Effector memory CD4-positive, alpha-beta T cell (primary cell): ENCODE results near the gene TIMM44.
"Not testable (repeated sequence)": the region's sequence is repeated elsewhere in the genome, so short reads cannot be mapped to it uniquely, and the experiment has no call there.

ENCODE experiments used
- DNase-seq, 3 donors: peaks; one replicate each; pipeline ENCODE4 v3.0.0-alpha.2; 2020
- H3K27ac ChIP-seq: 2 replicates; pipeline ENCODE4 v1.7.0; 2013; ENCODE audit warnings: mild to moderate bottlenecking, low read length, moderate library complexity; ENCODE audit not compliant: insufficient read depth, poor library complexity, severe bottlenecking
- H3K27me3 ChIP-seq: replicated peaks from 2 replicates; pipeline ENCODE4 v1.7.0; 2013; ENCODE audit warnings: mild to moderate bottlenecking, low read length; ENCODE audit not compliant: insufficient read depth, control insufficient read depth, poor library complexity, severe bottlenecking
- H3K36me3 ChIP-seq: 2 replicates; pipeline ENCODE4 v1.7.0; 2013; ENCODE audit warnings: mild to moderate bottlenecking, low read length, moderate library complexity; ENCODE audit not compliant: control insufficient read depth, insufficient read depth
- H3K4me1 ChIP-seq: 2 replicates; pipeline ENCODE4 v1.7.0; 2013; ENCODE audit warnings: low read length, mild to moderate bottlenecking; ENCODE audit not compliant: control insufficient read depth, insufficient read depth, poor library complexity, severe bottlenecking
- H3K4me3 ChIP-seq: 2 replicates; pipeline ENCODE4 v1.7.0; 2013; ENCODE audit warnings: low read length, low read depth, mild to moderate bottlenecking; ENCODE audit not compliant: insufficient read depth, poor library complexity, severe bottlenecking
- H3K9me3 ChIP-seq: 2 replicates; pipeline ENCODE4 v1.7.0; 2013; ENCODE audit warnings: mild to moderate bottlenecking, low read length, moderate library complexity; ENCODE audit not compliant: control insufficient read depth

Gene TIMM44

DNA sequence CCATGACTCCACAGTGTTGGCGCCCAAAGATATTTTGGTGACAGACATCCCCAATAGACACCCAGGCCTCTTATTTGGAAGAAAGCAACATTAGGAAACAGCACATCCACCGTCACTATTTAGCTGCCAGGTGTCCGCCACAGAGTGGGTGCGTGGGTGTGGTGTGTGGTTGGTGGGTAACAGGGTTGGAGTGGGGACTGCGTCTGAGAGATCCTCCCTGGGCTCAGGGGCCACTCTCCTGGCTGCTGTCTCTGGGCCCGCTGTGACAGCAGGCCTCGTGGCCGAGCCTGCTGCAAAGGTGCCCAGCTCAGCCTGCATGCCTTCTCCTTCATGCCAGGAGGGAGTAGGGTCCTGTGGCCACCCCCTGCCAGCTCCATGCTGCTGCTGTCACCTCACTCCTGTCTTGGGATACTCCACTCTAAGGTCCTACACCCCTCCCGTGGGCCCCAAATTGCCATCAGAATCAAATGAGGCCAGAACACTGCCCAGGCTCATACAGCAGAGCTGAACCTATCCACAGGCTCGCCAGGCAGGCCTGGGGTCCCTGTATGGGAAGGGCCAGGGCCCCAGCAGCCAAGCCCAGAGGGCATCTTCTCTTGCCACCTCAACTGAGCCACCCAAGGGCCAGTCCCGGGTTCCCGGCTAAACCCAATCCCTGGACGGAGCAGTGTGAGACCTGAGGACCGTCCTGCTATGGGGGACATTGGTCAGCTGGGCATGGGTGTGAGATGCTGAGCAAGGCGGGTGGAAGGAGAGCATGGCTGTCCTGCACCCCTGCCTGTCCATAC, 24.7 kb upstream of the TIMM44 start:
- H3K27me3 ChIP-seq = no peaks in the 10 kb centered on the region
- no peak overlapping the region for H3K27ac ChIP-seq
- DNase-seq = no peak
- peaks cover 63% of the 10 kb centered on the region for H3K36me3 ChIP-seq
- H3K4me1 ChIP-seq = no peaks in the 10 kb centered on the region
- no peak overlapping the region for H3K4me3 ChIP-seq
- no peaks in the 10 kb centered on the region for H3K9me3 ChIP-seq

DNA sequence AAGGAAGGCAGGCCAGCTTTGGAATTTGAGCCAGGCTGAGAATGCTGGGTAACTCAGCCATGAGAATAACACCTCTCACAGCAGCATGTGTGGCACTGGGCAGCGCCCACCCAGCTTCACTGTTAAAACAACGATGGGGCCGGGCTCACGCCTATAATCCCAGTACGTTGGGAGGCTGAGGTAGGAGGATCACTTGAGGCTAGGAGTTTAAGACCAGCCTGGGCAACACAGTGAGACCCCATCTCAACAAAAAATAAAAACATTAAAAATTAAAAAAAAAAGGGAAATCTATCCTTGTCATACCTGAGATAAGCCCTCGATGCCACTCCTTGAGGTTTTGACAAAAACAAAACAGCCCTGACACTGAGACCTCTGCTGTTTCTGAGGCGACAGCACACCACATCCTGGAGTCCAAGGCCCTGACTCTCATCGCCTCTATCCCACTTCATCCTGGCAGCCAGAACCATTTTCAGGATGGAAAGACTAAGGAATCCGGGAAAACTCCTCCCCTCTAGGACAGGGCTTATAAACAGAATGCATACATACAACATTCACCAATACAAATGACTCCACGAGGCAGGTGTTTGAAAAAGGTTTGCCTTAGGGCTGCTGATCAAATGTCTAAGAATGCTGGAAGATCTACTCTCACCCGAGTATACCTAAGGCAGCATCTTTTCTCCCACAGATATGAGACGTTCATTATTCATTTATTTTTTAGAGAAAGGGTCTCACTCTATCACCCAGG, 22.6 kb upstream of the TIMM44 start:
- no peaks in the 10 kb centered on the region for H3K9me3 ChIP-seq
- H3K4me1 ChIP-seq = no peaks in the 10 kb centered on the region
- DNase-seq = no peak
- no peak overlapping the region for H3K4me3 ChIP-seq
- H3K27me3 ChIP-seq = no peaks in the 10 kb centered on the region
- peaks cover 64% of the 10 kb centered on the region for H3K36me3 ChIP-seq
- no peak overlapping the region for H3K27ac ChIP-seq

DNA sequence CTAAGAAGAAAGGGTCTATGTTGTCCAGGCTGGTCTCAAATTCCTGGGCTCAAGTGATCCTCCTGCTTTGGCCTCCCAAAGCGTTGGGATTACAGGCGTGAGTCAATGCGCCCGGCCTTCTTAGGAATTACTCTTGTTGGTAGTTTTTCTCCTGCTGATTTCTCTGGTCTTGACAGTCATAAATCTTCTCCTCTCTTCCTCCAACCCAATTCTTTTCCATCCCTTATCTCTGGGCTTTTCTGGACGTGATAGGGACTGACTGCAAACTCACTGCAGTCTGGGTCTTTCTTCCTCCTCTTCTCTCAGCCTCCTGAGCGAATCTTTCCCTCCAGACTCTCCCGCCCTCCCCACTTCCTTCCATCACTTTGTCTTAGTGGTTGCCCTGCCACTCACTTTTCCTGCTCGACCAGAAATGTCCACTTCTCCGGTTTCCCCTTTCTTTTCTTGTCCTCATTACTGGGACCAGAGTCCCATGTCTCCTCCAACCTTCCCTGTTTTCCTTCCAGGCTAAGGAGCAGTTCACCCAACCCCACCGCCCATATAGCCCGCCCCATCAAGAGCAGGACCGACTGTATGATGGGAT, 21.9 kb upstream of the TIMM44 start:
- H3K27me3 ChIP-seq = no peaks in the 10 kb centered on the region
- H3K4me3 ChIP-seq = no peak overlapping the region
- H3K36me3 ChIP-seq = peaks cover 66% of the 10 kb centered on the region
- no peaks in the 10 kb centered on the region for H3K9me3 ChIP-seq
- no peak overlapping the region for H3K27ac ChIP-seq
- H3K4me1 ChIP-seq = no peaks in the 10 kb centered on the region
- DNase-seq = no peak

DNA sequence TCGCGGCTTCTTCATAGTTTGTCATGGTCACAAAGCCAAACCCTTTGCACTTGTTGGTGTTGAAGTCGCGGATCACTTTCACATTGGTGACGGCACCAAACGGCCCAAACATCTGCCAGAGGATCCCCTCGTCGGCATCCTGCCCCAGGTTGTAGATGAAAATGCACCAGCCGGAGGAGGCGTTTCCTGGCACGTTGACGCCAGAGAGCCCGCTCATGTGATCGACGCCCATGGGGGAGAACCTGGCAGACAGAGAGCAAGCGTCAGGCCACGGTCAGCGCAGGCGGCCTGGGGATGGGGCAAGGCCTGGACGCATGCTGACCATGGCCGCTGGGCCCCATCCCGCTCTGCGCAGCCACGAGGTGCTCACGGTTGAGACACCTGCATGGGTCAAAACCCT, 20.1 kb upstream of the TIMM44 start:
- H3K36me3 ChIP-seq = peaks cover 62% of the 10 kb centered on the region
- DNase-seq = no peak
- no peaks in the 10 kb centered on the region for H3K27me3 ChIP-seq
- no peaks in the 10 kb centered on the region for H3K4me1 ChIP-seq
- no peaks in the 10 kb centered on the region for H3K9me3 ChIP-seq
- H3K4me3 ChIP-seq = no peak overlapping the region
- no peak overlapping the region for H3K27ac ChIP-seq

GRCh38 chr19:7962644-7963268, 19.3 kb upstream of the TIMM44 start:
- H3K27ac ChIP-seq = no peak overlapping the region
- no peak overlapping the region for H3K4me3 ChIP-seq
- DNase-seq = no peak
- no peaks in the 10 kb centered on the region for H3K4me1 ChIP-seq
- no peaks in the 10 kb centered on the region for H3K9me3 ChIP-seq
- no peaks in the 10 kb centered on the region for H3K27me3 ChIP-seq
- peaks cover 56% of the 10 kb centered on the region for H3K36me3 ChIP-seq

DNA sequence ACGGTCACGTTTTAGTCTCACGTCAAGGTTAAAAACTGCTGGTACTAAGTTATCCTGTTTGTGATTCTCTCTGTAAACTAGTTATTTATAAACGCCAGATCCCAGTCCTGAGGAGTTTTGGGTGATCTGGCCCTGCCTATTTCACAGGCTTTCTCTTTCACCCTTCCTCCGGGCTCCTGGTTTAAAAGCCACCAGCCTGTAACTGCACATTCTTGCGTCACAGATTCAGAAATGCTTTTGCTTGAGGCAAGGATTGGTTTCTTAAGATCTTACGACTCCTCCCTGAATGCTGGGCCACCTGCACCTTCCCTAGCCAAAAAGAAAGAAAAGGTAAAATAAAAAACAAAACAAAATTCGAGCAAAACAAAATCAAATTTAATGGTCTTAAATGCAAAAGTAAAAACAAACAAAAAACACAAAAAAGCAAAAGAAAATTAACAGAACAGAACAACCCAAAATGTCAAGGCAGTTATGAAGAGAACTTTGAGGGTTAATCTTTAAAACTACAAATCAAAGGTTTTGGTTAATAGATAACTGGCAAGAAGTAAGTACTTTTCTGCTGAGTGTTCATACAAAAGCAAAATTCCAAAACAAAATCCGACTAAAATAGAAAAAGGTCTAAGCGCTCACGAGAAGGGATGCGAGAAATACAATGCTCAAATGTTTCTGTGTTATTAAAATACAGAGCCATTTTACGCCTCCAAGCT, 18.6 kb upstream of the TIMM44 start:
- peaks cover 50% of the 10 kb centered on the region for H3K36me3 ChIP-seq

GRCh38 chr19:7961082-7961481, 17.6 kb upstream of the TIMM44 start:
- H3K27ac ChIP-seq = not testable (repeated sequence)

More for the DNA sequence above, 18.6 kb upstream of the TIMM44 start:
- Histone ChIP-seq H3K27ac (no peak overlapping the region), H3K4me3 (no peak overlapping the region), H3K27me3 (no peaks in the 10 kb centered on the region), H3K4me1 (no peaks in the 10 kb centered on the region), H3K9me3 (no peaks in the 10 kb centered on the region)
- DNase-seq = no peak

GRCh38 chr19:7959211-7959610, 15.7 kb upstream of the TIMM44 start:
- no peak for DNase-seq
- no peak overlapping the region for H3K27ac ChIP-seq
- H3K9me3 ChIP-seq = no peaks in the 10 kb centered on the region
- H3K36me3 ChIP-seq = peaks cover 26% of the 10 kb centered on the region
- H3K4me1 ChIP-seq = no peaks in the 10 kb centered on the region
- H3K27me3 ChIP-seq = no peaks in the 10 kb centered on the region
- H3K4me3 ChIP-seq = no peak overlapping the region

More at GRCh38 chr19:7961082-7961481, 17.6 kb upstream of the TIMM44 start:
- not testable (repeated sequence) for H3K4me1 ChIP-seq, H3K27me3 ChIP-seq, H3K9me3 ChIP-seq, H3K4me3 ChIP-seq, DNase-seq
- peaks cover 40% of the 10 kb centered on the region for H3K36me3 ChIP-seq

GRCh38 chr19:7955696-7956095, 12.2 kb upstream of the TIMM44 start:
- Histone ChIP-seq H3K36me3 (no peaks in the 10 kb centered on the region), H3K4me3 (no peak overlapping the region), H3K4me1 (no peaks in the 10 kb centered on the region), H3K27ac (no peak overlapping the region), H3K9me3 (no peaks in the 10 kb centered on the region), H3K27me3 (no peaks in the 10 kb centered on the region)
- DNase-seq = no peak
